CD4-positive, alpha-beta T cell treated with Interleukin-4 for 1 hour (primary cell): Measurements from ENCODE around the gene KCNMA1.

Experiments used
- DNase-seq, 2 donors: peaks; one replicate each; pipeline ENCODE4 v3.0.0-alpha.2; 2020 to 2022

Gene KCNMA1

GRCh38 chr10:77191324-77192049, 446.1 kb downstream of the KCNMA1 start:
- no peak for DNase-seq

GRCh38 chr10:77190291-77190690, 447.3 kb downstream of the KCNMA1 start:
- DNase-seq: no peak

DNA sequence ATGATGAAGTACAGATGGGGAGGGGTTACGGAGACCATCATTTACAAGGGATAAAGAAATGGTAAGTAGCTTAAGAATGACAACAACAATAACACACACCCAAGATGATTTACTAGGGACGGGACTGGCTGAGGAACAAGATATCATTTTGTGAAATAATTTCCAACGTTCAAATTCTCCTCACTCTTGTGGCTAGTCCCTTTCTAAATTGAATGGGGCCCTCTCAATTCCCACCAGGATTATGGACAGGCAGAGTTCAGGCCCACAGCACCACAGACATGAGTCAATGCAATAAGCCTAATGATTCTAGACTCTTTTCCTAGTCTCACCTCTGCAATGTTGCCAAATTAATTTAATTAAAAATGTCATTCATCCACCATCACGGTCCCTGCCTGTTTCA, 448.1 kb downstream of the KCNMA1 start:
- DNase-seq: no peak

GRCh38 chr10:77189075-77189474, 448.5 kb downstream of the KCNMA1 start:
- no peak for DNase-seq

DNA sequence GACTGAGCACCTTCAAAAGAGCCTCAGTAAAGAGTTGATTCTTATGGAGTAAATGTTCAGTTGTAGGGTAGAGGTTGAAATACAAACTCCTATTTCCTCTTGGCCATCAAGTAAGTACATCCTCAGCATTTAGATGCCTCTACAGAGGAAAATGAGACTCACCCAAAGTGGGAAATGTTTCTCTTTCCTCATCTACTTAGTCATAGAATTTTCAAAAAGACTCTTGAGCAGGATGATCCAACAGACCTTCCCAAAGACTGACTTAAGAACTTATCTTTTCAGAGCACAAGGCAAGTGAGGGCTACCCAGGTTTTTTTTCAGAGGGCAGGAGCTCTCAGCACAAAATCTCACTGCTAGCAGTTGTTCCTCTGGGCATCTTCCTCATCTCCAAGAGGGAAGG, 449.1 kb downstream of the KCNMA1 start:
- DNase-seq: no peak

DNA sequence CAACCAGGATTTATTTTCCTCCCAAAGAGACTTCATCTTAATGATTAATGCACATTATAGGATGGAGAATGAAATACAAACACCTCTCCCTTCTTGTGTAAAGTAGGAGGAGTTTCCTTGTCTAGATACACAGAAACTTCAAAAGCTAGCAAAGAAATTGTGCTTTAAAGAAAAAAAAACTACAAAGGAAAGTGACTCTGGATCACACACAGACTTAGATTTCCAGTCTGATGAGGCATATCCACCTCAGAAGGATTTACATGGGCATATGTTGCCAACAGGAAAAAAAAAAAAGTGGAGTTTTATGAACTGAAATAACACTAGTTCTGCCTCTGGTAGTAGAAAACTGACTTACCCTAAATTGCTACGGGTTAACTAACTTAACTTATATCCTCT, 449.6 kb downstream of the KCNMA1 start:
- DNase-seq: no peak

DNA sequence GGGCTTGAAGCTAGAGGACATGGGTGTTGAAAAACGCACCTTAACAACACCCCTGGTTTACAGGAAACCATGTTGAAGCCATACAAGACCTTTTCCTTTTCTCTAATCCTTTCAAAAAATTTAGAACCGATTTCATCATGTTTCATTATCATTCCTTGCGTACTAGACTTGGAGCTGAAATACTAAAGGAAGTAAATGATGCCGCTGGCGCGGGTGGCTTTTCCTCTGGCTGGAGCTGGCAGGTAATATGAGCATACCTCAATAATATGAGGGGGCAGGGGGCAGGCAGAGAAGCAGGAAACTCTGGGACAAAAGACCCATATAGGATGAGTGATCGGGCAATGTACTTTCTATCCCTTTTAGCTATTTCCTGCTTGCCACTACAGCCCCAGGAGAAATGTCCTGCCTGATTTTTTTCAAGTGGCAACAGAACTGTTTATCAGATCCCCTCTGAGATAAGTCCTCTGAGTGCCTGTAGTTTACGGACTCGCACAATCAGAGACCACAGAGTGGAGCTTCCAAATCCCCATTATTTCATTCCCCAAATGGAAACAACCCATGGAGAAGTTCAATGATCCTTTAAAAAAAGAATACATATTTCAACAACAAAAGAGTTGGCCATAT, 450.1 kb downstream of the KCNMA1 start:
- DNase-seq: no peak

- no peak for DNase-seq
Measured at GRCh38 chr10:77186936-77187335, 450.7 kb downstream of the KCNMA1 start.

DNA sequence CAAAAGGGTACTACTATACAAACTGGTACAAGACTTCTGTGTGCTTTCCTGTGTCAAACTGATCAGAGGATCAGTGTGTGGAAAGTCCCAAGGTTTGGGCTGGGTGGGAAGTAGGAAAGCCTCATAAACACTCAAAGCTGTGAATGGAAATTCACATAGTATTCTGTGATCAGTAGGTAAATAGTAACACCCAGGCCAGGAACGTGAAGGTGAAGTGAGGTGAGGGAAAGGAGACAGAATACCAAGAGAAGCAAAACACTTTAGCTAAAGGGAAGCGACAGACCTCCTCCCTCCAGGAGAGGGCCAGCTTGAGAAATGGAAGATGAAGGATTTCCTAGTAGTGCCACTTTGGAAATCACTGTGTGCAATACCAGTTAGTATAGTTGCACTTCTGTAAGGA, 451.9 kb downstream of the KCNMA1 start:
- DNase-seq: no peak

- no peak for DNase-seq
Measured at GRCh38 chr10:77182803-77183202, 454.8 kb downstream of the KCNMA1 start.

GRCh38 chr10:77180794-77181193, 456.8 kb downstream of the KCNMA1 start:
- no peak for DNase-seq

DNA sequence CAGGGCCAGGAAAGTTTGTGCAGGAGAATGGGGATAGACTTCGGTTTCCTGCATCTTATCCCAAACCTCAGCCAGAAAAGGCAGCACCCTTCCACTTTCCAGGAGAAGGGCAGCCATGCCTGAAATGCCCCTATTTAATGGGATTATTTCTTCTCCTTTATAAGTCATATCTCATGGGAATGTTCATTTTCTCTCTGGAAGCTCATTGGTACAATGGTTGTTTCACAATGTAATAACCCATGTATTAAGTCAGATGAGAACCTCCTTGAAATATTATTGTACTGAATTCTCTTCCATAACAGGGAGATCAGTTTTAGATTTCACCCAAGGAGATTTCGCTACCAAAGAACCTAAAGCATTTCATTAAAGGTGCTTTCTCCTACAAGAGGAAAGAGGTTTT, 457.5 kb downstream of the KCNMA1 start:
- no peak for DNase-seq

GRCh38 chr10:77179015-77179695, 458.5 kb downstream of the KCNMA1 start:
- DNase-seq: no peak

GRCh38 chr10:77177589-77177988, 460.0 kb downstream of the KCNMA1 start:
- DNase-seq: no peak

DNA sequence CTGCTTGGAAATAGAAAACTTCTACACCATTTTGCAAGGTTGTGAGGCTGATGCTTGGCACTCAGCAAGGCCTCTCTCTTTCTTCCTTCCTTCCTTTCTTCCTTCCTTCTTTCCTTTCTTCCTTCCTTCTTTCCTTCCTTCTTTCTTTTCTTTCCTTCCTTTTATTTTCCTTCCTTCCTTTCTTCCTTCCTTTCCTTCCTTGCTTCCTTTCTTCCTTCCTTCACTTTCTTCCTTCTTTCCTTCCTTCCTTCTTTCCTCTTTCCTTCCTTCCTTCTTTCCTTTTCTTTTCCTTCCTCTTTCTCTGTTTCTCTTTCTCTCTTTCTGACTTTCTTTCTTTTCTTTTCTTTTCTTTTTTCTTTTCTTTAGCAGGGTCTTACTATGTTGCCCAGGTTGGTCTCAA, 460.4 kb downstream of the KCNMA1 start:
- DNase-seq: no peak

DNA sequence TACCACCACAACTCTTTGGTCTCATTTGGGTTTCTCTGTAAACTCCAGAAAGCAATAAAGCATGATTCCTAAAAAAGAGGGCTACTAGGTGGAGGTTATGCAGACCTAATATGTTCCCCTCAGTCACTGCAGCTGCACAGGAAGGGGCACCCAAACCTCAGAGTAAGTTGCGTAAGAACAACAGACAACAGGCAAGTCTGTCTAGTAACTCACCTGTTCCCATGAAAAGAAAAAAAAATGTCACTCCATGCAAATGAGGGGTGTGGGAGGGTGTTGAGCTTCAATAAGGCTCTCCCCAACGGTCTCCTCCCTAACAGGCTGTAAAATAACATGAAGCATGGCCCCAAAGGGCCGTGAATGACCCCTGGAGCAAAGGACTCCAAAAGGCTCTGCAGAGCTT, 461.4 kb downstream of the KCNMA1 start:
- DNase-seq: no peak

- DNase-seq: no peak
Measured at GRCh38 chr10:77175631-77176222, 461.9 kb downstream of the KCNMA1 start.

DNA sequence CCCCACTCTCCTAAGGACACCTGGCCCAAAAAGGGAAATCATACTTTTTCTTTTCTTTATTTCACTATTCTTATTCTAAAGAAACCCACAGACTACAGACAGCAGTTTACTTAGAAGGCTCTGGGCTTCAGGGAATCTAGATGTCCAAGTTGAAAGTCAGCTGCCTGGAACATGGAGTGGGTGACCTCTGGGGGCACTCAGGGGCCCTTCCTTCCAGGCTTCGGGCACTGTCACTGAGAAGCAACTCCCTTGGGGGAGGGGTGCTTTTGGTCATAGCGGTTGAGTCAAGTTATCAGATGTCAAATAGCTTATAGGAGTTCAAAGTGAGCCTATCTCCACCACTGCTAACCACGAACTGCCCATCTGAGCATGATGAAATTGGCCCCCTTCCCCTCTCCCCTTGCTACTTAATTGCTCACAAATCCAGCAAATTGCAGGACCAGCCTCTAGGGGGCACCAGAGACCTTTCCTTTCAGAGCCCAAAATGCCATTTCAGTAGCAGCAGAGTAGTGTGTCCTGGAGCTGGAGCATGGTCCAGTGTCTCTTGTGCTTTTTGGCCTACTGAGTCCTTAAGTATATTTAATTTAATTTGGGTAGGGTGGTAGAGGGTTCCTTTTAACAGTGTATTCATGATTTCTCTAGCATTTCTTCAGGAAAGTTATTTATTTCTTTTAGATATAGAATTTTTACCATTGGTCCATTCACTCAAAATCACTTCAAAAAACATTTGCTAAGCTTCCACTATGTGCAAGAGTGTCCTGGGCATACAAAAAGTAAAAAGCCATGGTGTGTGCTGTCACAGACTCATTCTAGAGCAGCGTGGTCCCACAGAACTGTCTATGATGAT, 463.8 kb downstream of the KCNMA1 start:
- DNase-seq: peak; percentile 58 to 65

DNA sequence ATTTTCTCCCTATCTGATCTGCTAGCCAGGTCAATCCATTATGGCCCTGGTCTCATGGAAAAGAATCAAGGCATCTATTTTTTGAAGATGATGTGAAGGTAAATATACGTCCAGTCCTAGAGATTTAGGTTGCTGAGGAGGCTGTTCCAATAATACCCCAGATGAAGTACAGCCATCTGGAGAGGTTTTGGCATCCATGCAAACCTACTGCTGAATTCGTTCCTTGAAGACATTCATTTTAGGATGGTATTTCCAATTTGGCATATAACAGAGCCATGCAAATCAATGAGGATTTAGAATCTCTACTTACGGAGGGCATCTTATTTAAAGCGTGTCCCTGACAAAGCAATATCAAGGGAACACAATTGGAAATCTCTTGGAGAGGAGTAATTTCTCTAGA, 465.5 kb downstream of the KCNMA1 start:
- DNase-seq: no peak

GRCh38 chr10:77168861-77169260, 468.7 kb downstream of the KCNMA1 start:
- no peak for DNase-seq

GRCh38 chr10:77168161-77168560, 469.4 kb downstream of the KCNMA1 start:
- DNase-seq: no peak

DNA sequence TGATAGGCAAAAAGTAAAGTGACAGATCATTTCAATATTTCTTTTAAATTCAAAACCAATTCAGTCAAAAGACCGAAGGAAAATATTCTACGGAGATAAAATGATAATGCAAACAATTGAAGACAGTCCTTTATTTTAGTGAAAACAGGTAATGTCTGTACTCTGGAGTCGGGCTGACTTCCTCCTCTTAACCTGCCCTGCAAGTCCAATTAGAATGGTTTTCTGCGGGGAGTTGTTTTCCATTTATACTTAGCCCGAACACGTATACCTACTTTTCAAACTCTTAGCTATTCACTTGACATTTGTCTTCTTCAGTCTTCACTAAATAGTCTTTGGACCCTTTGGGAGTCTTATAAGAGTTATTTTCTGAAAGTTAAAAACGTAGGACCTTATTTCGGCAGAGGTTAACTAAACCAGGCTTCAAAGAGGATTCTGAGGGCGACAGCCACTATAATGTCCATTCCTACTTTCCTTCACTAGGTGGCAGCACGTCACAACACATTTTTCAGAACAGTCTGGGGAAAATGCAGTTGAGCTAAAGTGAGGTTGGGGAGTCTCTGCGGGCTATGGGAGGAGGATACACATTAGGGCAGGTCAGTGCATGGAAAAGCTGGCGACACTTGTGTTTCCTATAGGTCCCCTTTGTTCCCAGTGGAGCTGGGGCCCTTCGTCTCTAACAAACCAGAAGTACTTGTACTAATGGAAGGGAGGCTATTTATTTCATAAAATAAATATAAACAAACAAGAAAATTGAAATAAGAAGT, 472.0 kb downstream of the KCNMA1 start:
- peak; percentile 27 to 30 for DNase-seq
